Measurements from ENCODE around the gene FARP2.

The FARP2 gene

DNA sequence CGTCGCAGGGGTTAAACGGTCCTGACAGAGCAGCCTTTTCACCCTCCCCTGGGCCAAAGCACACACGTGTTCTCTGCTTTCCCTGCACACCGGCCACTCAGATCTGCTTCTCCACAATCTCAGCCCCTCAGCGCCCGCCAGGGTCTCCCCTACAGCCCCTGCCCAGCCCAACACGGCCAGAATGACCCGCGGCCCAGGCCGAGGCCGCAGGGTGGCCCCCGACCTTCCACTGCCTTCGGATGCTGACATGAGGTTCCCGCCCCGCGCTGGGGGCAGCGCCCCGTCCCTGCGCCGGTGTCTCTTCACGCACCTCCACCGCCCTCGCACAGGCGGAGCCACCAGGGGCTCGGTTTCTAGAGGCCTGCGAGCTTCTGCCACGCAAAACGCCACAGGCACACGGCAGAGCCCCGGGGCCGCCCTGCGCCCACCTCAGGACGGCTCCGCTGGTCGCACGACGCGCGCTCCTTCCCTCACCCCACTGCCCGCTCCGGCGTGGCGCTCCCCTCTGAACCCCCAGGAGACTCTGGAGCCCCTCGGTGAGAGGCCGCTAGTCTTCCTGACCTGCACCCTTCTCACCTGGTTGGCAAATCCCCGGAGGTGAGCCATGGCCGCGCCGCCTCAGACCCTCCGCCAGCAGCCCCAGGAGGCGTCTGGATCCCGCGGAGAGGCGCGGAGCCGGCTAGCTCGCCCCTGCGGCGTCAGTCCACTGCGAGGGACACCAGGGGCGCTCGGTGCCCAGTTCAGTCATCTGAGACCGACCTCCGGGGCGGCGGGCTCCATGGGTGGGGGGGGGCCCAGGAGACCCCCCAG, 151.6 kb downstream of the FARP2 start:
- H3K4me3 ChIP-seq (ENCODE audit: low read length), result peak overlapping the region; percentile 73
- DNase-seq (ENCODE audit: low read depth), result no peak
- TF ChIP-seq, protein P1, sequence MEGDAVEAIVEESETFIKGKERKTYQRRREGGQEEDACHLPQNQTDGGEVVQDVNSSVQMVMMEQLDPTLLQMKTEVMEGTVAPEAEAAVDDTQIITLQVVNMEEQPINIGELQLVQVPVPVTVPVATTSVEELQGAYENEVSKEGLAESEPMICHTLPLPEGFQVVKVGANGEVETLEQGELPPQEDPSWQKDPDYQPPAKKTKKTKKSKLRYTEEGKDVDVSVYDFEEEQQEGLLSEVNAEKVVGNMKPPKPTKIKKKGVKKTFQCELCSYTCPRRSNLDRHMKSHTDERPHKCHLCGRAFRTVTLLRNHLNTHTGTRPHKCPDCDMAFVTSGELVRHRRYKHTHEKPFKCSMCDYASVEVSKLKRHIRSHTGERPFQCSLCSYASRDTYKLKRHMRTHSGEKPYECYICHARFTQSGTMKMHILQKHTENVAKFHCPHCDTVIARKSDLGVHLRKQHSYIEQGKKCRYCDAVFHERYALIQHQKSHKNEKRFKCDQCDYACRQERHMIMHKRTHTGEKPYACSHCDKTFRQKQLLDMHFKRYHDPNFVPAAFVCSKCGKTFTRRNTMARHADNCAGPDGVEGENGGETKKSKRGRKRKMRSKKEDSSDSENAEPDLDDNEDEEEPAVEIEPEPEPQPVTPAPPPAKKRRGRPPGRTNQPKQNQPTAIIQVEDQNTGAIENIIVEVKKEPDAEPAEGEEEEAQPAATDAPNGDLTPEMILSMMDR (conservative IDR thresholded peaks at IDR 0.05; ENCODE audit: low read depth, low read length), result peak; percentile 36

DNA sequence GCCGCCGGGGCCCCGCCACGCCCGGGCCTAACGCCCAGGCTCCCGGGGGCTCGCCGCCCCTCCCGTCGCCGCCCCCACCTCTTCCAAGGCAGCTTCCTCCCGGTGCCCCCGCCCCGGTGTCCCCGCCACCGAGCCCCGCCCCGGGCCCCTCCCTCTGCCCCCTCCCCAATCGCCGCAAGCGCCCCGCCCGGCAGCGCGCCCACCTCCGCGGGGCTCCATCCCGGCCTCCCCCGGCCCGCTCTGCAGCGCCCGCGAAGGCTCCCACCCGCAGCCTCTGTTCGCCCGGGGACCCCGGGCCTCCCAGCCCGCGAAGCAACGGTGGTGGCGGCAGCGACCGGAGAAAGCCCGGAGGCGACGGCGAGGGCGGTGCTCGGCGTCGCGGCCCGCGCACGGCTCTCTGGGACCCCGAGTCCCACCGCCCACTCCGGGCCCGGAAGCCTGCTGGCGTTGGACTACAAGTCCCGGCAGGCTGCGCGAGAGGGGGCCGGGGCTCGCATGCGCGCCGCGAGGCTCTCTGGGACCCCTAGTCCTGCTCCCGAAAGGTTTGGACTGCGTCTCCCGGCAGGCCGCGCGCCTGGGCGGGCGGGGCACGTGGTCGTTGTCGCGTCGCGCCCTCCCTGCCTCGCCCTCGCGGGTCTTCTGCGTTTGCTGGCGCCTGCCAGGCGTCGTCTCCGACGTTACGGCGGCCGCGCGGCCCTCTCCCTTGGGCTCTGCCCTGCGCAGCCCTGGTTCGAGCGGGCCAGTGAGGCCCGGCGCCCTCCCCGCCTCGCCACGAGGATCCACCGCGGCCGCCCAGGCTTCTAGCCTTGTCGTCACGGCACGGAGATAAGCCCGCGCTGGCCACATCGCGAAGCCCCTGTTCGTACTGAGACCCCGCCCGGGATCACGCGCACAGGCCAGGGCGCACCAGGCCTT, 152.4 kb downstream of the FARP2 start, which contains the start of gene STK25:
STK25 (minus strand) TSS at position 345 of the 915 bp plus-strand sequence. CDS start 549 bp downstream, outside the sequence.
- H3K4me3 ChIP-seq (ENCODE audit: low read length), result peak within 1 kb of the TSS; percentile 73
- TF ChIP-seq, protein P1 (conservative IDR thresholded peaks at IDR 0.05; ENCODE audit: low read depth, low read length), result no peak
- peak; percentile 94 for DNase-seq (ENCODE audit: low read depth)

DNA sequence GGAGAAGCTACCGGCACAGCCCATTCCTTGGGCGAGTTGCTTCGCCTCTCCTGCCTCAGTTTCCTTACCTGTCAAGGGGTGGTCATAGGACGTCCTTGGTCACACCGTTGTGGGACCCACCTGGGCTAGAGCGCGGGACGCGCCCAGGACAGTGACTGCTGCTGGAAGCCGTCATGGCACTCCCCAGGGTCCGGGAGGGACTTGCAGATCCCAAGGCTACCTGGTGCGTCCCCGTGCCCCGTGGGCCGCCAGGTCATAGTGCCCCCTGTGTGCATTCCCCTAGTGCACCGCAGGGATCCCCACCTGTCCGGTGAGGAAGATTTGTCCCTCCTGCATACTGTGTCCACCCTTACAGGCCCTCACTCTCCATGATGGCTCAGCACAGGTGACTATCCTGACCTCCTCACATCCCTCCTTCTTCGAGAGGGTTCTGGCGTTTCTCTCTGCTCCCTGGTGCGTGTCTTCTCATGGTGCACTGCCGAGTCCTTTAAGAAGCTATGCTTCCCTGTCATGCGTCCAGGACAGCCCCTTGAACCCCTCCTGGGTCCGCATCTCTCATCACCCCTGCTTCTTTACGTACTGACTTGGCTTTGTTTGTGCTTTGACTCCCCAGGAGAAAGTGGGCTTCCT, 153.2 kb downstream of the FARP2 start:
- TF ChIP-seq, protein P1 (conservative IDR thresholded peaks at IDR 0.05; ENCODE audit: low read depth, low read length), result no peak
- H3K4me3 ChIP-seq (ENCODE audit: low read length), result peak overlapping the region; percentile 50
- no peak for DNase-seq (ENCODE audit: low read depth)

DNA sequence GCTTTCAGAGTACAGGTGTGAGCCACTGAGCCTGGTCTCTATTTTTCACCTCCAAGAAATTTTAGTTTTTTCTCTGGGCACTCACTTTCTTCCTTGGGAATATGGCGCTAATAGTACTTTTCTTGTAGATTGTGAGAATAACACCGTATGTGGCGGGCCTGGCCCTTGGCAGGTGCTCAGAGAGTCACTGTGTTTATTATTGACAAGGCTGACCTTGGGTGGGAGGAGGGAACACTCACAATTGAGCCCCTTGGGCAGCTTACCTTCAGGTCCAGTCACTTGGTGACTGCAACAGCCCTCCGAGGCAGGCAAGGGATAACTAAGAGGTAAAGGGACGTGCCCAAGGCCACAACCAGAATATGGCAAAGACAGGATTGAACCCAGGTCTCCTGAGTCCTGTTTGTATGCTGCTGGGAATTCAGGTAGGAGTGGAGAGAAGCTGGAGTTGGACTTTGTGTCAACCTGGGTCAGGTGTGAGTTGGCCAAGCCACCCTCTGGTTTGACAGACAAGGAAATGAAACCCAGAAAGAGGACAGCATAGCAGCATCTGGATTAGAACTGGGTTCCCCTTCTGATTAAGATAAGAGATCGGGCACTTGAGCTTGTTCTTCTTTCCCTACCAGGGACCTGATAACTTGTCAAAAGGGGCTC, 155.1 kb downstream of the FARP2 start:
- no peak overlapping the region for H3K4me3 ChIP-seq (ENCODE audit: low read length)
- TF ChIP-seq, protein P1 (conservative IDR thresholded peaks at IDR 0.05; ENCODE audit: low read depth, low read length), result no peak
- DNase-seq (ENCODE audit: low read depth), result no peak

- H3K4me3 ChIP-seq (ENCODE audit: low read length), result no peak overlapping the region
- TF ChIP-seq, protein P1 (conservative IDR thresholded peaks at IDR 0.05; ENCODE audit: low read depth, low read length), result no peak
- no peak for DNase-seq (ENCODE audit: low read depth)
These were observed 158.5 kb downstream of the FARP2 start for GRCh38 chr2:241514553-241514952.

- TF ChIP-seq, protein P1 (conservative IDR thresholded peaks at IDR 0.05; ENCODE audit: low read depth, low read length), result no peak
- DNase-seq (ENCODE audit: low read depth), result no peak
- H3K4me3 ChIP-seq (ENCODE audit: low read length), result no peak overlapping the region
These were observed 159.1 kb downstream of the FARP2 start for GRCh38 chr2:241514986-241515737.

All from retinal pigment epithelial cell (primary cell).